Fibroblast of lung (primary cell): ENCODE results near the gene HDAC10. TPM values are rescaled to one million over a fixed set of nuclear protein-coding genes. Genes with fewer than 3 reads are reported as not detected.

Experiments used
- DNase-seq, 2 donors: peaks; one replicate each; pipeline versions ENCODE4 v3.0.0 to v3.0.0-alpha.2; 2010; ENCODE audit warnings: low read depth in 2 of 2
- H2AFZ ChIP-seq: 2 replicates; pipeline ENCODE4 v1.5.1; 2012; ENCODE audit warnings: low read length, control low read depth, inconsistent platforms
- H3K27ac ChIP-seq: 2 replicates; pipeline ENCODE4 v1.5.1; 2011; ENCODE audit warnings: low read length, control low read depth; ENCODE audit not compliant: insufficient read depth
- H3K27me3 ChIP-seq: 2 replicates; pipeline ENCODE4 v1.5.1; 2011; ENCODE audit warnings: mild to moderate bottlenecking, low read length; ENCODE audit not compliant: control insufficient read depth, insufficient read depth
- H3K36me3 ChIP-seq: 2 replicates; pipeline ENCODE4 v1.5.1; 2011; ENCODE audit warnings: low read length; ENCODE audit not compliant: control insufficient read depth, insufficient read depth
- H3K4me1 ChIP-seq: 2 replicates; pipeline ENCODE4 v1.5.1; 2011; ENCODE audit warnings: low read length; ENCODE audit not compliant: control insufficient read depth, insufficient read depth; ENCODE audit errors: extremely low read depth
- H3K4me2 ChIP-seq: 2 replicates; pipeline ENCODE4 v1.5.1; 2011; ENCODE audit warnings: low read length, control low read depth; ENCODE audit not compliant: insufficient read depth; ENCODE audit errors: extremely low read depth
- H3K4me3 ChIP-seq, 4 experiments: fragments of 200-600 bp in 1 of 4; sonication (generic) in 1 of 4; replicated peaks in 1 of 4; 2 replicates each; pipeline ENCODE4 v1.5.1; 2011 to 2016; ENCODE audit warnings: low read length in 4 of 4, low read depth in 3 of 4, mild to moderate bottlenecking in 3 of 4, control low read depth in 2 of 4, inconsistent platforms in 1 of 4, mixed read lengths in 1 of 4; ENCODE audit not compliant: insufficient read depth in 1 of 4; ENCODE audit errors: control extremely low read depth in 1 of 4
- H3K79me2 ChIP-seq: 2 replicates; pipeline ENCODE4 v1.5.1; 2012; ENCODE audit warnings: mild to moderate bottlenecking, low read length, inconsistent platforms; ENCODE audit not compliant: control insufficient read depth, insufficient read depth
- H3K9ac ChIP-seq: 2 replicates; pipeline ENCODE4 v1.5.1; 2011; ENCODE audit warnings: mild to moderate bottlenecking, low read length, control low read depth; ENCODE audit not compliant: insufficient read depth
- H3K9me3 ChIP-seq: 2 replicates; pipeline ENCODE4 v1.5.1; 2012; ENCODE audit warnings: low read depth, low read length; ENCODE audit not compliant: control insufficient read depth, insufficient read depth
- H4K20me1 ChIP-seq: 2 replicates; pipeline ENCODE4 v1.5.1; 2011; ENCODE audit warnings: low read length; ENCODE audit not compliant: control insufficient read depth, insufficient read depth; ENCODE audit errors: extremely low read depth
- EZH2 ChIP-seq: IDR thresholded peaks from 2 replicates; pipeline ENCODE4 v1.5.1; 2012; ENCODE audit warnings: low read length, control low read depth, mild to moderate bottlenecking; ENCODE audit errors: missing control alignments
- polyA plus RNA-seq, 2 donors: library from polyadenylated mRNA; depleted of rRNA in 1 of 2; stranded (reverse) in 1 of 2; unstranded in 1 of 2; fragments of >200 nt; gene quantifications; 2 replicates each; pipeline ENCODE4 v1.2.1, GENCODE V29; 2011 to 2012; ENCODE audit warnings: missing spikeins in 1 of 2
- total RNA-seq: library from RNA; depleted of rRNA; stranded (reverse); fragments of >200 nt; gene quantifications from 2 replicates; pipeline ENCODE4 v1.2.1, GENCODE V29; 2014
- TF ChIP-seq, protein P1 (sequence below), 2 donors: IDR thresholded peaks in 1 of 2; conservative IDR thresholded peaks in 1 of 2; 1 replicate in 1 of 2; 2 replicates in 1 of 2; pipeline ENCODE4 v1.5.1; 2011 to 2012; ENCODE audit warnings: low read length in 2 of 2, control low read depth in 1 of 2, inconsistent platforms in 1 of 2, low read depth in 1 of 2, mild to moderate bottlenecking in 1 of 2

HDAC10 gene
- total and polyA plus RNA-seq, 2 donors (not counting 1 experiment from before 2014, with no cell fraction given): 5.1 to 27.6 TPM

DNA sequence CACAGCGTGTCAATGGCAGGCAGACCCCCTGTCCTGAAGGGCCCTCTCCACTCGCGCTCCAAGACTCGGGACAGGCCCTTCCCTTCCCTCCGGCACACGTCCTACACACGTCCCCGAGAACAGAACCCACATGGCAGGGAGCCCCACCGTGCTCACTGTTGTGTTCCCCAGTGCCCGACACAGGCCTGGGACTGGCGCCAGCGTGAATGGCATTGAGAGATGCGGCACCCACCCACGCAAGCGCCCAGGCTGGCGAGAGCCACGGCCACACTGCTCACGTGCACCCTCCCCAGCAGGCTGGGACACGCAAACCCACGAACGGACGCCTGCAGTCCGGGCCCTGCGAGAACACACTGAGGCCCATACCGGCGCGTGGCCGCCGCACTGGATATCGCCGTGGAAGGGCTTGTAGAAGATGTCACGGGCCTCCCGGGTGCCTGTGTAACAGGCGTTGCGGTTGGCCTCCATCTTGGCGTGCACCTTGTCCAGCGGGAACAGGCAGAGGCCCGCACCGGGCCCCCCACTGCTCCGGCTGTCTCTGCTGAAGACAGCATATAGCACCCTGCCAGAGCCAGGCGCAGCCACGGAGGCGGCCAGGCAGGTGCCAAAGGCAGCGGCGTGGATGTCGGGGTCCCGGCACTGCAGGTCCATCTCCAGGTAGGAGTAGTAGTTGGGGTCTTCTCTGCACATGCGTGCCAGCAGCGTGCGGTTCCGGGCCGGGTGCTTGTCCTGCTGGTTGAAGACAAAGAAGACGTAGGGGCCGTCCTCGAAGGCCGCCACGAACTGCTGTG is 38.3 kb upstream of the HDAC10 start:
- no peaks in the 10 kb centered on the region for H4K20me1 ChIP-seq
- peaks cover 60% of the 10 kb centered on the region for H3K36me3 ChIP-seq
- no peak overlapping the region for H3K4me2 ChIP-seq
- H3K4me3 ChIP-seq: no peak overlapping the region
- H3K27ac ChIP-seq: no peak overlapping the region
- H3K9ac ChIP-seq: no peak overlapping the region
- H3K27me3 ChIP-seq: no peaks in the 10 kb centered on the region
- H3K9me3 ChIP-seq: no peaks in the 10 kb centered on the region
- peaks cover 69% of the 10 kb centered on the region for H3K79me2 ChIP-seq
- DNase-seq: no peak
- H2AFZ ChIP-seq: no peak overlapping the region
- TF ChIP-seq, protein P1, sequence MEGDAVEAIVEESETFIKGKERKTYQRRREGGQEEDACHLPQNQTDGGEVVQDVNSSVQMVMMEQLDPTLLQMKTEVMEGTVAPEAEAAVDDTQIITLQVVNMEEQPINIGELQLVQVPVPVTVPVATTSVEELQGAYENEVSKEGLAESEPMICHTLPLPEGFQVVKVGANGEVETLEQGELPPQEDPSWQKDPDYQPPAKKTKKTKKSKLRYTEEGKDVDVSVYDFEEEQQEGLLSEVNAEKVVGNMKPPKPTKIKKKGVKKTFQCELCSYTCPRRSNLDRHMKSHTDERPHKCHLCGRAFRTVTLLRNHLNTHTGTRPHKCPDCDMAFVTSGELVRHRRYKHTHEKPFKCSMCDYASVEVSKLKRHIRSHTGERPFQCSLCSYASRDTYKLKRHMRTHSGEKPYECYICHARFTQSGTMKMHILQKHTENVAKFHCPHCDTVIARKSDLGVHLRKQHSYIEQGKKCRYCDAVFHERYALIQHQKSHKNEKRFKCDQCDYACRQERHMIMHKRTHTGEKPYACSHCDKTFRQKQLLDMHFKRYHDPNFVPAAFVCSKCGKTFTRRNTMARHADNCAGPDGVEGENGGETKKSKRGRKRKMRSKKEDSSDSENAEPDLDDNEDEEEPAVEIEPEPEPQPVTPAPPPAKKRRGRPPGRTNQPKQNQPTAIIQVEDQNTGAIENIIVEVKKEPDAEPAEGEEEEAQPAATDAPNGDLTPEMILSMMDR (conservative IDR thresholded peaks at IDR 0.05 in 1 of 2, IDR thresholded peaks at IDR 0.05 in 1 of 2; ENCODE audit: low read depth in 1 of 2, low read length in 2 of 2): no peak
- no peak for TF ChIP-seq EZH2
- H3K4me1 ChIP-seq: peaks cover 17% of the 10 kb centered on the region

- no peaks in the 10 kb centered on the region for H3K27me3 ChIP-seq
- no peak overlapping the region for H3K4me2 ChIP-seq
- H3K9ac ChIP-seq: no peak overlapping the region
- TF ChIP-seq, protein P1 (conservative IDR thresholded peaks at IDR 0.05 in 1 of 2, IDR thresholded peaks at IDR 0.05 in 1 of 2; ENCODE audit: low read depth in 1 of 2, low read length in 2 of 2): no peak
- TF ChIP-seq EZH2: no peak
- H2AFZ ChIP-seq: no peak overlapping the region
- no peak overlapping the region for H3K4me3 ChIP-seq
- DNase-seq: no peak
- H3K36me3 ChIP-seq: peaks cover 66% of the 10 kb centered on the region
- no peaks in the 10 kb centered on the region for H3K9me3 ChIP-seq
- H3K4me1 ChIP-seq: peaks cover 8% of the 10 kb centered on the region
- H4K20me1 ChIP-seq: no peaks in the 10 kb centered on the region
- H3K27ac ChIP-seq: no peak overlapping the region
- H3K79me2 ChIP-seq: peaks cover 57% of the 10 kb centered on the region
Measured at GRCh38 chr22:50287731-50288130, 36.7 kb upstream of the HDAC10 start.

- Histone ChIP-seq H4K20me1 (no peaks in the 10 kb centered on the region), H3K9me3 (no peaks in the 10 kb centered on the region), H3K9ac (no peak overlapping the region), H3K79me2 (peaks cover 48% of the 10 kb centered on the region), H3K27ac (no peak overlapping the region), H3K4me2 (no peak overlapping the region), H3K4me3 (no peak overlapping the region), H3K36me3 (peaks cover 71% of the 10 kb centered on the region), H2AFZ (no peak overlapping the region), H3K27me3 (no peaks in the 10 kb centered on the region), H3K4me1 (peaks cover 5% of the 10 kb centered on the region)
- no peak for DNase-seq
- TF ChIP-seq, protein P1 (conservative IDR thresholded peaks at IDR 0.05 in 1 of 2, IDR thresholded peaks at IDR 0.05 in 1 of 2; ENCODE audit: low read depth in 1 of 2, low read length in 2 of 2): no peak
- TF ChIP-seq EZH2: no peak
Measured at GRCh38 chr22:50286701-50287318, 35.7 kb upstream of the HDAC10 start.
